ENCODE results near the gene BUB1. TPM values are rescaled to one million over a fixed set of nuclear protein-coding genes. Genes with fewer than 3 reads are reported as not detected.

Gene BUB1
- total and polyA plus RNA-seq, 2 of the 8 experiments (the other 6 are each of a cell fraction or from before 2014, with no cell fraction given), result 48.4 to 113 TPM

DNA sequence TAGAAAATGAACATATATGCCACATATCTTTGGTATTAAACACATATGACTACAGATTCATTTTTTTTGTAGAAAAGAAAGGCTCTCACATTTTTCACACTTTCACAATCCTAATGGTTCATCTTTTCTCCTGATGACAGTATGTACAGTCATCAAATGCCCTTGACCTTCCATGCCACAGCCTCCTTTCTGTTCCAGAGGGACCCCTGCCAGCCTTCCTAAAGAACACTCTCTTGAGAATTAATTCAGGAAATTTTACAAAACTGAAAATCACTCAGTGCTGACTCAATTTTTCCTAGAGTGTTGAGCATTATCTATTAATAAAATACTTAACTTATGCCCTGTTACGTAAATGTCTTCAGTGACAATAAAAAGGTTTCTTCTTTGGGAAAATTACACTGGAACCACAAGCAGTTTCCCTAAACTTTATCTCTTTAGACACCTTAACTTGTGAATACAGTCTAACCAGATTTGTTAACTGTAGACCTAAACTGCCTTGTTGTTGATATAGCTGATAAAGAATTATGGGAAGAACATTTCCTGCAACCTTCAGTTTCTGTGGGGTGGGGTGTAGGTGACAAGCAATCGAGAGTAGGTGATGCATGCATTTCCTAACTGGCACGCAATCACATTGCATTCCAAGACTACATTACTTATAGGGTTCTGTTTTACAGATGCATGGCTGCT, 39.2 kb upstream of the BUB1 start:
- no peaks in the 10 kb centered on the region for H4K20me1 ChIP-seq (replicated peaks in 1 of 2; ENCODE audit: control insufficient read depth in 1 of 2, insufficient read depth in 2 of 2, low read length in 2 of 2)
- POLR2A ChIA-PET (ENCODE audit: partially characterized antibody), result no interaction called here
- no peak overlapping the region for H4K91ac ChIP-seq (replicated peaks; ENCODE audit: insufficient read length, low read length)
- no peaks in the 10 kb centered on the region for H3K36me3 ChIP-seq (ENCODE audit: control insufficient read depth in 2 of 4, insufficient read depth in 4 of 4, low read length in 3 of 4)
- H3K79me2 ChIP-seq (ENCODE audit: control insufficient read depth in 1 of 2, insufficient read depth in 2 of 2, low read length in 2 of 2), result no peaks in the 10 kb centered on the region
- H3K27ac ChIP-seq (ENCODE audit: low read depth, low read length), result no peak overlapping the region
- H2BK15ac ChIP-seq (ENCODE audit: low read length), result no peak overlapping the region
- H2BK20ac ChIP-seq (ENCODE audit: low read length), result no peak overlapping the region
- no peak overlapping the region for H3K9ac ChIP-seq (replicated peaks in 1 of 4; ENCODE audit: extremely low read depth in 1 of 4, low read depth in 3 of 4, low read length in 3 of 4)
- no peak for FAIRE-seq
- CTCF ChIA-PET (ENCODE audit: partially characterized antibody), result no interaction called here
- no peak overlapping the region for H2BK12ac ChIP-seq (ENCODE audit: low read depth, low read length)
- H3K4me1 ChIP-seq (replicated peaks in 1 of 4; ENCODE audit: control insufficient read depth in 3 of 4, insufficient read depth in 4 of 4, low read length in 3 of 4), result no peaks in the 10 kb centered on the region
- H2BK120ac ChIP-seq (replicated peaks; ENCODE audit: low read depth, low read length), result no peak overlapping the region
- no peaks in the 10 kb centered on the region for H3K27me3 ChIP-seq (replicated peaks in 1 of 4; ENCODE audit: control insufficient read depth in 3 of 4, extremely low read depth in 1 of 4, insufficient read depth in 3 of 4, low read length in 3 of 4)
- no peaks in the 10 kb centered on the region for H3K79me1 ChIP-seq (ENCODE audit: low read depth, low read length)
- no peak overlapping the region for H3K56ac ChIP-seq (replicated peaks; ENCODE audit: insufficient read length, low read depth, low read length)
- 92% methylated on average over 3 of the region's 3 CpGs; no CpG with 5 or more reads in 1 of the 2 experiments for WGBS, 2 experiments (ENCODE audit: extremely low coverage in 1 of 2, insufficient coverage in 1 of 2, insufficient read length in 1 of 2, insufficient replicate concordance in 2 of 2, low coverage in 1 of 2, low lambda C conversion rate in 2 of 2, missing lambda C conversion rate in 1 of 2)
- no peak overlapping the region for H3K4me2 ChIP-seq (ENCODE audit: insufficient read depth in 1 of 2, low read depth in 2 of 2, low read length in 2 of 2)
- H4K8ac ChIP-seq (ENCODE audit: extremely low read depth, insufficient read depth, low read length), result no peak overlapping the region
- no peak overlapping the region for H3K23ac ChIP-seq (ENCODE audit: insufficient read length)
- no peaks in the 10 kb centered on the region for H3K9me3 ChIP-seq (ENCODE audit: insufficient read depth in 2 of 2, low read depth in 1 of 2, low read length in 1 of 2)
- H3K14ac ChIP-seq (ENCODE audit: insufficient read length), result no peak overlapping the region
- no peak overlapping the region for H3K18ac ChIP-seq (ENCODE audit: extremely low read depth, low read length)
- no peak overlapping the region for H3K4me3 ChIP-seq (ENCODE audit: extremely low read depth in 1 of 4, insufficient read depth in 2 of 4, low read depth in 3 of 4, low read length in 4 of 4)
- H3K4ac ChIP-seq (replicated peaks; ENCODE audit: insufficient read length, low read depth, low read length), result no peak overlapping the region
- H2BK5ac ChIP-seq (ENCODE audit: low read depth, low read length), result no peak overlapping the region
- H2AFZ ChIP-seq (ENCODE audit: low read length), result no peak overlapping the region
- no peak for DNase-seq (ENCODE audit: low read depth in 1 of 2, low spot score in 2 of 2)
- H4K5ac ChIP-seq (ENCODE audit: insufficient read length, low read depth, low read length), result no peak overlapping the region
- H3K23me2 ChIP-seq (ENCODE audit: low read depth, low read length), result no peaks in the 10 kb centered on the region
- no peak overlapping the region for H2AK5ac ChIP-seq (ENCODE audit: low read depth, low read length)
- TF ChIP-seq BRCA1 (IDR thresholded peaks at IDR 0.05; ENCODE audit: low read depth, low read length), result no peak
- TF ChIP-seq RAD21 (IDR thresholded peaks at IDR 0.05 in 1 of 2, conservative IDR thresholded peaks at IDR 0.05 in 1 of 2; ENCODE audit: low read depth in 2 of 2, low read length in 2 of 2), result no peak
- no peak for TF ChIP-seq RFX5 (IDR thresholded peaks at IDR 0.05; ENCODE audit: borderline replicate concordance, low read depth, low read length)
- TF ChIP-seq CBX8 (IDR thresholded peaks at IDR 0.05; ENCODE audit: borderline replicate concordance, low read depth, low read length), result no peak
- no peak for TF ChIP-seq FOSL1 (IDR thresholded peaks at IDR 0.05; ENCODE audit: insufficient read depth, low read depth, low read length)
- TF ChIP-seq MAFK (IDR thresholded peaks at IDR 0.05; ENCODE audit: low read depth, low read length), result no peak
- TF ChIP-seq CEBPB (IDR thresholded peaks at IDR 0.05; ENCODE audit: low read depth, low read length), result no peak
- TF ChIP-seq, protein P1, sequence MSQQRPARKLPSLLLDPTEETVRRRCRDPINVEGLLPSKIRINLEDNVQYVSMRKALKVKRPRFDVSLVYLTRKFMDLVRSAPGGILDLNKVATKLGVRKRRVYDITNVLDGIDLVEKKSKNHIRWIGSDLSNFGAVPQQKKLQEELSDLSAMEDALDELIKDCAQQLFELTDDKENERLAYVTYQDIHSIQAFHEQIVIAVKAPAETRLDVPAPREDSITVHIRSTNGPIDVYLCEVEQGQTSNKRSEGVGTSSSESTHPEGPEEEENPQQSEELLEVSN (IDR thresholded peaks at IDR 0.05), result no peak
- no peak for TF ChIP-seq SIX5 (IDR thresholded peaks at IDR 0.05; ENCODE audit: low read depth, low read length)
- no peak for TF ChIP-seq SP2 (IDR thresholded peaks at IDR 0.05; ENCODE audit: low read length)
- no peak for TF ChIP-seq EGR1 (IDR thresholded peaks at IDR 0.05; ENCODE audit: borderline replicate concordance, low read depth, low read length)
- TF ChIP-seq RBBP5 (IDR thresholded peaks at IDR 0.05; ENCODE audit: borderline replicate concordance, low read depth, low read length), result no peak
